Neural crest cell (in vitro differentiated cells): ENCODE data around the gene C1QTNF1. TPM values are rescaled to one million over a fixed set of nuclear protein-coding genes. Genes with fewer than 3 reads are reported as not detected.

Source experiments
- DNase-seq: peaks from one replicate; pipeline ENCODE4 v3.0.0; 2021; ENCODE audit warnings: low read depth, mixed read lengths, low spot score
- H3K27ac Mint-ChIP-seq: one replicate; pipeline ENCODE4 v1.8.0; 2021; ENCODE audit warnings: mild to moderate bottlenecking, mixed read lengths; ENCODE audit not compliant: unreplicated experiment
- H3K27me3 Mint-ChIP-seq: 2 replicates; pipeline ENCODE4 v1.8.0; 2021; ENCODE audit warnings: low read depth, mild to moderate bottlenecking, mixed read lengths
- H3K36me3 Mint-ChIP-seq: 2 replicates; pipeline ENCODE4 v1.8.0; 2021; ENCODE audit warnings: low read depth, mild to moderate bottlenecking, mixed read lengths
- H3K4me1 Mint-ChIP-seq: 2 replicates; pipeline ENCODE4 v1.8.0; 2021; ENCODE audit warnings: mixed read lengths
- H3K4me3 Mint-ChIP-seq: one replicate; pipeline ENCODE4 v1.8.0; 2021; ENCODE audit warnings: mild to moderate bottlenecking, mixed read lengths
- H3K9me3 Mint-ChIP-seq: 2 replicates; pipeline ENCODE4 v1.8.0; 2021; ENCODE audit warnings: mixed read lengths
- CTCF ChIP-seq: fragments of 200-600 bp; sonication (generic); conservative IDR thresholded peaks from 2 replicates; pipeline ENCODE4 v1.5.0; 2021; ENCODE audit warnings: antibody characterized with exemption, mild to moderate bottlenecking
- total RNA-seq: library from RNA; stranded (reverse); gene quantifications from 2 replicates; pipeline ENCODE4 v1.2.1, GENCODE V29; 2021

C1QTNF1 gene
- total RNA-seq, 1 donor from 2014 or later, result 0.89 TPM

DNA sequence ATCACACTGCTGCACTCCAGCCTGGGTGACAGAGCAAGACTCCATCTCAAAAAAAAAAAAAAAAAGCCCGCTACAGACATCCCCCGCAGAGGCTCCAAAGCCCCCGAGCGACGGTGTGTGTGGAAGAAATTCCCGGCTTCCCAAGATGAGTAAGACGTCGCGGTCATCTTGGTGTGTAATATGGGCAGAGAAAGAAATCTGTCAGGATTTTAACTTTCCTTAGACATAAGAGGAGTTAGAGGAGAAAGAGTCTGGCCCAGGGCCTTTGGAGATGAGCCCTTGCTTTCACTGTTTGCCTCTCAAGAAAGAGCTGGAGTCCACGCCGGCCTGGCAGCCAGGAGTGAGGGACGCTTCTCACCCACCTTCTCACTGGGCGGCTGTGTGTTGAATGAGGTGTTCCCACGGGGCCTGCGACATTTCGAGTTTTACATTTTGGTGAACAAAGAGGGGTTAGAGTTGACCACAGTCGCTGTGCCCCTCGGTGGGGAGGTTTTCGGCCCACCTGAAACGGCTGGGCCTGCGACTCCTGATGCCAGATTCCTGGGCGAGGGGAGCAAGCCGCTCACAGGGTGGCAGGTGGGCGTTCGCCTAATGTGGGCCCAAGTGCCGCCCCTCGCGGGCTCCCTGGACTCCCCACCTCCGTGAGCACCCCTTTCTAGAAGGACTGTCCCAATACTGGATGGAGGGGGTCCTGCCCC lies 17.9 kb downstream of the C1QTNF1 start:
- no peak for TF ChIP-seq CTCF
- no peak overlapping the region for H3K4me3 Mint-ChIP-seq
- no peaks in the 10 kb centered on the region for H3K36me3 Mint-ChIP-seq
- peaks cover 4% of the 10 kb centered on the region for H3K9me3 Mint-ChIP-seq
- peaks cover 22% of the 10 kb centered on the region for H3K27me3 Mint-ChIP-seq
- H3K4me1 Mint-ChIP-seq, result peaks cover 5% of the 10 kb centered on the region
- no peak for DNase-seq
- H3K27ac Mint-ChIP-seq, result no peak overlapping the region

- H3K4me1 Mint-ChIP-seq, result peaks cover 5% of the 10 kb centered on the region
- H3K36me3 Mint-ChIP-seq, result no peaks in the 10 kb centered on the region
- peak; percentile 63 for TF ChIP-seq CTCF
- H3K9me3 Mint-ChIP-seq, result peaks cover 4% of the 10 kb centered on the region
- no peak overlapping the region for H3K4me3 Mint-ChIP-seq
- H3K27ac Mint-ChIP-seq, result no peak overlapping the region
- no peak for DNase-seq
- peaks cover 22% of the 10 kb centered on the region for H3K27me3 Mint-ChIP-seq
Observed at GRCh38 chr17:79042421-79043190, 18.6 kb downstream of the C1QTNF1 start.

DNA sequence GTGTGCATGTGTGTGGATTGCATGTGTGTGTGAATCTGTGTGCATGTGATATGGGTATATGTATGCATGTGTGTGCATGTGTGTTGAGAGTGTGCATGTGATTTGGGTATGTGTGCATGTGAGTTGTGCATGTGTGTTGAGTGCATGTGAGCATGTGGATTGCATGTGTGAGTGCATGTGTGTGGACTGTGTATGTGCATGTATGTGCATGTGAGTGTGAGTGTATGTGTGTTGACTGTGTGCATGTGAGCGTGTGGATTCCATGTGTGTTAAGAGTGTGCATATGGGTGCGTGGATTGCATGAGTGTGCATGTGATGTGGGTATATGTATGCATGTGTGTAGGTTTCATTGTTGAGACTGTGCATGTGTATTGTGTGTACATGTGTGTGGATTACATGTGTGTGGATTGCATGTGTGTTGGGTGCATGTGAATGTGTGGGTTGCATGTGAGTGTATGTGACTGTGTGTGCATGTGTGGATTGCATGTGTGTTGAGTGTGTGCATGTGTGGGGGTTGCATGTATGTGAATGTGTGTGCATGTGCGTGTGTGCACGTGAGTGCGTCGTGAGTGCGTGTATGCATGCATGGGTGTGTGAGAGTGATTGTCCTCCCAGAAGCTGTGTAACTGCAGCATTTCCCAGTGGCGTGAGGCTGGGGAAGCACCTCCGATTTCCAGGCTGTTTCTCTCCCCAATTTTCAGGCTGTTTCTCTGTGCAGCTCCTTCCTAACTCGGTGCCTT lies 19.4 kb downstream of the C1QTNF1 start:
- Mint-ChIP-seq H3K27ac (no peak overlapping the region), H3K36me3 (no peaks in the 10 kb centered on the region), H3K27me3 (peaks cover 22% of the 10 kb centered on the region), H3K4me1 (peaks cover 5% of the 10 kb centered on the region), H3K9me3 (peaks cover 4% of the 10 kb centered on the region), H3K4me3 (no peak overlapping the region)
- no peak for DNase-seq
- no peak for TF ChIP-seq CTCF

DNA sequence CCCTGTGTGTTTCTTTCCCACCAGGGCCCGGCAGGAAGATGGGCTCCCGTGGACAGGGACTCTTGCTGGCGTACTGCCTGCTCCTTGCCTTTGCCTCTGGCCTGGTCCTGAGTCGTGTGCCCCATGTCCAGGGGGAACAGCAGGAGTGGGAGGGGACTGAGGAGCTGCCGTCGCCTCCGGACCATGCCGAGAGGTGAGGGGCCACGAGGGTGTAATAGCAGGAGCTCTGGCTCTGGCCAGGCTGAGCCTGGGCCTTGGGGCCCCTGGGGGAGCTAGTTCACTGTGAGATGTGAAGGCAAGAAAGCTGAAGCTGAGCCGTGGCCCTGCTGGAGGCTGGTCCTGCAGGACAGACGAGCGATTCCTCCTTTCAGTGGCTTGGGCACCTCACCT lies 20.0 kb downstream of the C1QTNF1 start:
- peaks cover 22% of the 10 kb centered on the region for H3K27me3 Mint-ChIP-seq
- no peak for DNase-seq
- TF ChIP-seq CTCF, result no peak
- no peak overlapping the region for H3K27ac Mint-ChIP-seq
- peaks cover 5% of the 10 kb centered on the region for H3K4me1 Mint-ChIP-seq
- H3K36me3 Mint-ChIP-seq, result no peaks in the 10 kb centered on the region
- H3K9me3 Mint-ChIP-seq, result peaks cover 4% of the 10 kb centered on the region
- no peak overlapping the region for H3K4me3 Mint-ChIP-seq

DNA sequence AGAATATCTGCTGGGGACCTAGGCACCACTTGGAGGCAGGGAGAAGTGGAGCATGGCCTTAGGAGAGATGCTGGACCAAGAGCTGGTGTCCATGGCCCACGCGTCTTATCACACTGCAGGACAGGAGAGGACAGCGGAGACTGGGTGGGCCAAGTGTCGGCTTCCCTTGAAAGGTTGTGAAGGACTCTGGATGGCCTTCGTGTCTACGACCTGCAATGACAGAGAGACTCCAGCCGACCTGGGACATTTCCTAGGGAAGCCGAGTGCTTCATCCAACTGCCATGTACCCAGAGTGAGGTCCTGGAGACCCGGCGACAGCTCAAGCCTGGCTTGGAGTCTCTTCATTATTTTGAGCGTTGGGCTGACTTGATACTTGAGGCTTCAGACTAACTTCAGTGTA lies 20.5 kb downstream of the C1QTNF1 start:
- no peak for TF ChIP-seq CTCF
- peaks cover 5% of the 10 kb centered on the region for H3K4me1 Mint-ChIP-seq
- peaks cover 22% of the 10 kb centered on the region for H3K27me3 Mint-ChIP-seq
- H3K9me3 Mint-ChIP-seq, result peaks cover 4% of the 10 kb centered on the region
- no peak overlapping the region for H3K27ac Mint-ChIP-seq
- no peak overlapping the region for H3K4me3 Mint-ChIP-seq
- DNase-seq, result no peak
- no peaks in the 10 kb centered on the region for H3K36me3 Mint-ChIP-seq
